Activated CD4-positive, CD25-positive, alpha-beta regulatory T cell treated with anti-CD3 and anti-CD28 coated beads, Interleukin-2, amount 50 U/mL, for 16 hours (primary cell): Measurements from ENCODE around the gene USP35.
"Not testable (repeated sequence)": the region's sequence is repeated elsewhere in the genome, so short reads cannot be mapped to it uniquely, and the experiment has no call there.

Experiments
- DNase-seq: peaks from one replicate; pipeline ENCODE4 v3.0.0-alpha.2; 2020; ENCODE audit warnings: low read depth, low spot score

USP35 gene

GRCh38 chr11:78168539-78169477 is 19.9 kb upstream of the USP35 start:
- DNase-seq: no peak

GRCh38 chr11:78170413-78170812 is 18.3 kb upstream of the USP35 start:
- no peak for DNase-seq

- no peak for DNase-seq
These were observed 17.7 kb upstream of the USP35 start for GRCh38 chr11:78170874-78171549.

GRCh38 chr11:78171951-78172350 is 16.8 kb upstream of the USP35 start:
- no peak for DNase-seq

GRCh38 chr11:78175862-78176261 is 12.9 kb upstream of the USP35 start:
- DNase-seq: not testable (repeated sequence)

GRCh38 chr11:78176605-78177141 is 12.0 kb upstream of the USP35 start:
- DNase-seq: no peak

- no peak for DNase-seq
These were observed 11.5 kb upstream of the USP35 start for GRCh38 chr11:78177216-78177615.

- no peak for DNase-seq
These were observed 9.2 kb upstream of the USP35 start for GRCh38 chr11:78179459-78180071.

- DNase-seq: no peak
These were observed 8.0 kb upstream of the USP35 start for GRCh38 chr11:78180751-78181150.

- no peak for DNase-seq
These were observed 7.5 kb upstream of the USP35 start for GRCh38 chr11:78181185-78181584.

- DNase-seq: peak; percentile 48
These were observed 1.1 kb upstream of the USP35 start for GRCh38 chr11:78187366-78188285.

GRCh38 chr11:78189174-78189724 is 530 bp downstream of the USP35 start:
- no peak for DNase-seq

GRCh38 chr11:78189851-78190250 is 1.1 kb downstream of the USP35 start:
- no peak for DNase-seq

- DNase-seq: no peak
These were observed 1.7 kb downstream of the USP35 start for GRCh38 chr11:78190374-78190773.

GRCh38 chr11:78190871-78191538 is 2.3 kb downstream of the USP35 start:
- no peak for DNase-seq

GRCh38 chr11:78192223-78192719 is 3.6 kb downstream of the USP35 start:
- no peak for DNase-seq

- DNase-seq: no peak
These were observed 4.2 kb downstream of the USP35 start for GRCh38 chr11:78192911-78193351.

GRCh38 chr11:78193806-78194205 is 5.1 kb downstream of the USP35 start:
- no peak for DNase-seq

GRCh38 chr11:78194490-78194889 is 5.8 kb downstream of the USP35 start:
- no peak for DNase-seq
